ENCODE measurements around the gene NT5DC1.

NT5DC1 gene

DNA sequence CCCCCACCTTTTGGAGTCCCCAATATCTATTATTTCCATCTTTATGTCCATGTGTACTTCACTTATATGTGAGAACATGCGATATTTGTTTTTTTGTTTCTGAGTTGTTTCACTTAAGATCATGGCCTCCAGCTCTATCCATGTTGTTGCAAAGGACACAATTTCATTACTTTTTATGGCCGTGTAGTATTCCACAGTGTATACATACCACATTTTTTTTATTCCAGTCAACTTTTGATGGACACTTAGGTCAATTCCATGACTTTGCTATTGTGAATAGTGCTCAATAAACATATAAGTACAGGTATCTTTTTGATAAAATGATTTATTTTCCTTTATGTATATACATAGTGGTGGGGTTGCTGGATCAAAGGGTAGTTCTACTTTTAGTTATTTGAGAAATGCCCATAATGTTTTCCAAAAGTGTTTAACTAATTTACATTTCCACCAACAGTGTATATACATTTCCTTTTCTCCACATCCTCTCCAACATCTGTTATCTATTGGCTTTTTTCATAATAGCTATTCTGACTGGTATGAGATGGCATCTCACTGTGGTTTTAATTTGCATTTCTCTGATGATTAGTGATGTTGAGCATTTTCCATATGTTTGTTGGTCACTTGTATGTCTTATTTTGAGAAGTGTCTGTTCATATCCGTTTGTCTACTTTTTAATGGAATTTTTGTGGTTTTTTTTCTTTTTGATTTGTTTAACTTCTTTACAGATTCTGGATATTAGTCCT is 59.3 kb downstream of the NT5DC1 start:
- H3K4me3 ChIP-seq (replicated peaks; ENCODE audit: low read depth, low read length): no peak overlapping the region
- TF ChIP-seq, protein P1, sequence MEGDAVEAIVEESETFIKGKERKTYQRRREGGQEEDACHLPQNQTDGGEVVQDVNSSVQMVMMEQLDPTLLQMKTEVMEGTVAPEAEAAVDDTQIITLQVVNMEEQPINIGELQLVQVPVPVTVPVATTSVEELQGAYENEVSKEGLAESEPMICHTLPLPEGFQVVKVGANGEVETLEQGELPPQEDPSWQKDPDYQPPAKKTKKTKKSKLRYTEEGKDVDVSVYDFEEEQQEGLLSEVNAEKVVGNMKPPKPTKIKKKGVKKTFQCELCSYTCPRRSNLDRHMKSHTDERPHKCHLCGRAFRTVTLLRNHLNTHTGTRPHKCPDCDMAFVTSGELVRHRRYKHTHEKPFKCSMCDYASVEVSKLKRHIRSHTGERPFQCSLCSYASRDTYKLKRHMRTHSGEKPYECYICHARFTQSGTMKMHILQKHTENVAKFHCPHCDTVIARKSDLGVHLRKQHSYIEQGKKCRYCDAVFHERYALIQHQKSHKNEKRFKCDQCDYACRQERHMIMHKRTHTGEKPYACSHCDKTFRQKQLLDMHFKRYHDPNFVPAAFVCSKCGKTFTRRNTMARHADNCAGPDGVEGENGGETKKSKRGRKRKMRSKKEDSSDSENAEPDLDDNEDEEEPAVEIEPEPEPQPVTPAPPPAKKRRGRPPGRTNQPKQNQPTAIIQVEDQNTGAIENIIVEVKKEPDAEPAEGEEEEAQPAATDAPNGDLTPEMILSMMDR (IDR thresholded peaks at IDR 0.05; ENCODE audit: low read depth, low read length, missing control alignments): no peak
- DNase-seq (ENCODE audit: extremely low read depth, low read depth): peak; percentile 48

DNA sequence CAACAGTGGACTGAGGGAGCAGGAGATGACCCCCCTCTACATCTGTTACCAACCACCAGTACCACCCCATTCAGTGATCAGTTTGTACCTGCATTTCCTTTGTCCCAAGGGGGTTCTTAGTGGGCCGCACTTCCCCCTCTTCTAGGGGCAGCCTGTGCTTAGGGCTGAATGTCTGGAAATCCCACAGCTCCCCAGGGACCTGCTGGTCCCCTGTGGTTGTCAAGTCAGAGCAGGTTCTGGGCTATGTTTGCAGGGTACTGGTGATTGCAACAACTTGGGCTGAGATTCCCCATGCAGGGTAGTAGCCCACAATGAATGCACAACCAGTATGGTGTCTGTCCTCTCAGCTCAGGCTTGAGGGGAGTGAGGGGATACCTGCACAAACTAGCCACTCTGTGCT is 64.9 kb downstream of the NT5DC1 start:
- TF ChIP-seq, protein P1 (IDR thresholded peaks at IDR 0.05; ENCODE audit: low read depth, low read length, missing control alignments): no peak
- no peak for DNase-seq (ENCODE audit: extremely low read depth, low read depth)
- H3K4me3 ChIP-seq (replicated peaks; ENCODE audit: low read depth, low read length): no peak overlapping the region

DNA sequence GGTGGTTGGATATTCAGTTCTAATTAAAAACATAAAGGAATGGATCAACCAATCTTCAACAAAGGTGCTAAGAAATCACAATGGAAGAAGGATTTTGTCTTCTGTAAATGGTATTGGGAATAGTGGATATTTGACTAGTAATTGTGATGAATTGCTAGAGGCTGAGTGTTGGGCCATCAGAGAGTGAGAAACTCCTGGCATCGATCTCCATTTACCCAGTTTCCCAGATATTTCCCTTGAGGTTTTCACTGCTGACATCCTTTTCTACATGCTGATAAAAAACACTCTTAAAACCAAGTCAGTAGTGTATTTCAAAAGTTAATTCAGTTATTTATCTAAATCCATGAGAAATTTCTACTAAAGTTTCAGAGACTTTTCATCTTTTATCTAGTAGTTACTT is 65.7 kb downstream of the NT5DC1 start:
- TF ChIP-seq, protein P1 (IDR thresholded peaks at IDR 0.05; ENCODE audit: low read depth, low read length, missing control alignments): no peak
- DNase-seq (ENCODE audit: extremely low read depth, low read depth): no peak

DNA sequence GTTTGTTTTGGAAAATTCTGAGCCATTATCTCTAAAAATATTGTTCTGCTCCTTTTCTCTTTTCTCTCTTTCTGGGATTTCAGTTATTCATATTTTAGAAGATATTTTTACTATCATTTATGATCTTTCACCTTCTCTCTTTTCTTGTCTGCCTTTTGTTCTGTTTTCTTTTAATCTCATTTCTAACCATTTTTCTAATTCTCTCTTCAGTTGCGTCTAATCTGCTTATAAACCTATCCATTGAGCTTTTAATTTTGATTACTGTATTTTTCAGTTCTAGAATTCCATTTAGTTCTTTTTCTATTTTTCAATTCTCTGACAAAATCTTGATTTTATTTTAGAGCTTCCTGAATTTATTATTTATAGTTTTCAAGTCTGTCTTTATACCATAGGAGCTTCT is 67.5 kb downstream of the NT5DC1 start:
- no peak for DNase-seq (ENCODE audit: extremely low read depth, low read depth)
- TF ChIP-seq, protein P1 (IDR thresholded peaks at IDR 0.05; ENCODE audit: low read depth, low read length, missing control alignments): no peak
- H3K4me3 ChIP-seq (replicated peaks; ENCODE audit: low read depth, low read length): no peak overlapping the region

More for the DNA sequence above, 65.7 kb downstream of the NT5DC1 start:
- no peak overlapping the region for H3K4me3 ChIP-seq (replicated peaks; ENCODE audit: low read depth, low read length)

DNA sequence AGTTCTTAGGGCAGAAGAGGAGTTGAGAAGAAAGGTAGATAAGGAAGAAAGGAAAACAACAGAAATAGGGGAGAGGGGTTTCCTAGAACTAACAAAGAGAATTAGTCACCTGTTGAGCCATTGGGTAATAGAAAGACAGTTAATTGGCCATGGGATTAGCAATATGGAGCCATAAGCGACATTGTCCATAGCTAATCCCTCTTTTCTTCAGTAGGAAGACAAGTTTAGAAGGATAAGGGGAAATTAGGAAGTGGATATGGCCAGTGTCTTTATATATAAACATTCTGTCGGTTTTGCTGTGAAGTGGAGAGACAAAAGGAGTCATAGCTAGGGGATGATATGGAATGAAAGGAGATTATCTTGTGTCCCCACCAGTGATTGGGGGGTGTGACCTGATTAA is 69.2 kb downstream of the NT5DC1 start:
- no peak for DNase-seq (ENCODE audit: extremely low read depth, low read depth)
- H3K4me3 ChIP-seq (replicated peaks; ENCODE audit: low read depth, low read length): no peak overlapping the region
- TF ChIP-seq, protein P1 (IDR thresholded peaks at IDR 0.05; ENCODE audit: low read depth, low read length, missing control alignments): no peak

DNA sequence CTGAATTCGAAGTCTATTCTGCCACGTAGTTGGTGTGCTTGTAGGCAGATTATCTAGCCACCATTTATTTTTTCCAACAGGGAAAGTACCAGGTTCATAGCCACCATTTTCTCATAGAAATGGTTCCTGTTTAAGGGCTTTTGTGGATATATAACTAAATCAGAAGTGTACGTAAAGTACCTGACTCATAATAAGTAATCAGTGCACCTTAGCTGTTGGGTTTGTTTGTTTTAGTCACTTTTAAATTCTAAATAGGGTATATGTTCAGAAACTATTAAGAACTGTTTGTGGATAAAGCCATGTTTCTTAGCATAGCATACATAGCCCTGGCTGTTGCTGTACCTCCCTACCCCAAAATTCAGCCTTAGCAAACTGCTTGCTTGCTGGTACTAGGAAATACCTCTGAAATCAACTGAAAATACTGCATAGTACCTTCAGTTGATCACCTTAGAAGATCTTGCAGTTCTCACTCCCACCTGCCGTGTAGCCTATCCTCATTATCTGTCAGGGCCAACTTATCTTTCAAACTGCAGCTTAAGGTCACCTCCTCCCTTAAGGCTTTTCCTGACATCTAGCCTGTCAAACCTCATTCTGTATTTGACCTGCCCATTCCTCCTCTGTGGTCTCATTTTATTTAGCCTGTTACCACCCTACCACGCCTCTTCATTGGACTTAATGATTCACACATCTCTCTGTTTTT is 69.9 kb downstream of the NT5DC1 start:
- DNase-seq (ENCODE audit: extremely low read depth, low read depth): no peak
- no peak overlapping the region for H3K4me3 ChIP-seq (replicated peaks; ENCODE audit: low read depth, low read length)
- TF ChIP-seq, protein P1 (IDR thresholded peaks at IDR 0.05; ENCODE audit: low read depth, low read length, missing control alignments): no peak
